DMS153 treated with DMSO at 0.1 percent for 48 hours (cell line): ENCODE measurements around the gene ATG13.
"Not testable (repeated sequence)": the region's sequence is repeated elsewhere in the genome, so short reads cannot be mapped to it uniquely, and the experiment has no call there.

ENCODE experiments used
- DNase-seq: peaks from one replicate; lab custom pipeline; 2025; ENCODE audit not compliant: unreplicated experiment; lab: John Stamatoyannopoulos, UW

The ATG13 gene

GRCh38 chr11:46642627-46643335, 25.4 kb downstream of the ATG13 start:
- no peak for DNase-seq

DNA sequence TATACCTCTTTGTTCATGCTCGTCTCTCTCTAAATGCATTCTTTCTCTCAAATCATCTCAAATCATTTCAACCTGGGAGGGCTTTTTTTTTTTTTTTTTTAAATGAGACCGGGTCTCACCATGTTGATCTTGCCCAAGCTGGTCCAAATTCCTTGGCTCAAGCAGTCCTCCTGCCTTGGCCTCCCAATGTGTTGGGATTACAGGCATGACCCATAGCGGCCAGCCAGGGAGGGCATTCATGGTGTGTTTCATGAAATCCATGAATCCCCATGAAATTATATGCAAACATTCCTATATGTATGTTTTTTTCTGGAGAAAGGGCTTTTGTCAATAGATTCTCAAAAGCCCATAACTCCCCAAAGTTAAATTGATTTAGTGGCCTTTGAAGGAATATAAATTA, 26.2 kb downstream of the ATG13 start:
- no peak for DNase-seq

- DNase-seq = no peak
These were observed 26.6 kb downstream of the ATG13 start for GRCh38 chr11:46643986-46644385.

DNA sequence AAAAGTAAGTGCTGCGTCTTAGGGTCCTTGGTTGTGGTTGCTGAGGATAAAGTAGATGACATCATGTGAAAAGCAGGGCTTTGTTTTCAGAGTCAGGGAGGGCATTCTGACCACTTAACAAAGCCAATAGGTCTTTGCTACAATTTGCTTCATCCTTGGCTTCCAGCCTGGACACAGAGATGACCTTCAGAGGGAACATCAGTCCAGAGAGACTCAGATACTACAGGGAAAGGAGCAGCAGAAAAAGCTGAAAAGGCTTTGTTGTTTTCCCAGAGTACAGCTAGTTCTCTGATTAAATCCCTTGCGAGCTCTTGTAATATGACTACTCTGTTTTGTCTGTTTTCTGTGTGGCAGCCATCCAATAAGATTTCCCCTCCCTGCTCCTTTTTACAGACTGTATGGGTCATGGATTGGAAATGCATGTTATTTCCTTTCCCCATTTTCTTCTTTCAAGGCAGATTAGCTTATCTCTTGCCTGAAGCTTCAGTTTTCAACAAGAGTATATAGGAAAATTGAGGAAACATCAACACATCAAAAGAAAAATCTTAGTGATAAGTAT, 31.9 kb downstream of the ATG13 start:
- no peak for DNase-seq

DNA sequence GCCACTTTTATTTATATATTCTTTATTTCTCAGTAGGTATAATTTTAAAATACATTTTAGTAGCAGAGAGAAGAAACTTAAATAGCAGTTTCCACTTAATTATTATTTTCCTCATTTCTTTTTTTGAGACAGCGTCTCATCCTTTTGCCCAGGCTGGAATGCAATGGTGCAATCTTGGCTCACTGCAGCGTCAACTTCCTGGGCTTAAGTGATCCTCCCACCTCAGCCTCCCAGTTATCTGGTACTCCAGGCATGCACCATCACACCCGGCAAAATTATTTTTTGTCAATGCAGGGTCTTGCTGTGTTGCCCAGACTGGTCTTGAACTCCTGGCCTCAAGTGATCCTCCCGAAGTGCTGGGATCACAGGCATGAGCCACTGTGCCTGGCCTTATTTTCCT, 38.3 kb downstream of the ATG13 start:
- no peak for DNase-seq

DNA sequence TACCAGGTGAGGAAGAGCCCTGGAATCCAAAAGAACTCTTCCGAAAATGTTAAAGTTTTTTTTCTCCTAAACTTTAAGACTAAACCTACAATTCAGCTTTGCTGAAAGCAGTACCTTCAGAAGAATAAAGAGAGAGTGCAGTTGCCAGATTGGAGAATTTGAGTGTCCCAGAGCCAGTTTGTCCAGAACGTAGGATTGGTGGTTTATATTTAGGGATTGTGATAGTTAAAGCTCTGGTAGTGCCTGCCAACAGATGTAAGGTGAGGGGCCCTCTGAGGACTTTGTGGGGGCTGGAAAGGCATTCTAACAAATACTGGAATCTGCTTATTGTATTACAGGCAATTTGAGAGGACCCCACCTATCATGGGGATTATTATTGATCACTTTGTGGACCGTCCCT, 39.8 kb downstream of the ATG13 start:
- no peak for DNase-seq

- DNase-seq = no peak
These were observed 40.9 kb downstream of the ATG13 start for GRCh38 chr11:46658259-46658658.

DNA sequence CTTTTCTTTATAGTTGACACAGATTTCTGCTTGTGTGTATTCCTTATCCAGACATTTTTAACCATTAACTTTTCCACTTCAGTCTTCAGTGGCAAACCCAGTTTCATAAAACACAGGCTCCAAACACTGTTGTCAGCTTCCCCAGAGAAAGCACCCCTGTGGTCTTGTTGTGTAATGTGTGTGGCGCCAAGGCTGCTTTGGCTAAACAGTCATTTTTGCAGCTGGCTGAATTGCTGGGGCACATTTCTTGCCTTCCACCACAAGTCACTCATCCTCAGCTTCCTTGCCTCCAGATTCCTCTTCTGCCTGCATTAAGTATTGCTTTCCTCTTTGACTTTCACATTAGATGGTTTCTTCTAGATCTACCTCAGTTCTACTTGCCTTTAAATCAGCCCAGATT, 42.6 kb downstream of the ATG13 start:
- no peak for DNase-seq

DNA sequence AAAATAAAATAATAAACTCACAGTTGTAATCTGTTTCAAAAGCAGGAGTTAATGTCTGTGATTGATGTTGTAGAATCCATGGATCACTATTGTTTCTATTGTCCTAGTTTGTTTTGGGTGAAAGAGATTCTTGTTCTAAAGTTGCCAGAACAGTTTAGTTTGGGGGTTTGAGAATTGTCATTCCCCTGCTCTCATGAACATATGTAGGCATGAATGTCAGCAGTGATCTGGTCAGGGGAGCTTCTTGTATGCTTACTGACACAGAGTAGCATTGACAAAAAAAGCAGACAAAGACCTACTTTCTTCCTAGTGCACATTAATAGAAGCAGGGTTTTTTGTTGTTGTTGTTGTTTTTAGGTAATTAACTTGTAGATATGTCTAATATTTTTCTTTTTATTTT, 44.5 kb downstream of the ATG13 start:
- no peak for DNase-seq

DNA sequence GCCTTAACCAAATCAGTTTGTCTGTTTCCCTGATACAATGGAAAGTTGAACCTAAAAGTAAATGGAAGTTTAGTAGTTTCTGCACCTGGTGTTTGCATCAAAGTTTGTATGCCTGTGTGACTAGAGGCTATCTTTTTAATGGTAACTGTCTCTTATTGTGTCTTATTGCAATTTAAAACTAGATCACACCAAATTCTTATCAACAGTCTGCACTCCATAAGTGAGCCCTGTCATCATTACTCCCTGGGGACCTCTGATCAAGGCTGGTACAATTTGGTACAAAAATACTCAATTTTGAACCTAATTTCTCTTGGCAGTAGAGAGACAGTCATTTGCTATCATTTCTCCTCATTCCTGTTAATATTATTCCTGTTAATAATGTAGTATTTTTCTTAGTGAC, 45.0 kb downstream of the ATG13 start:
- DNase-seq = no peak

- DNase-seq = no peak
These were observed 46.1 kb downstream of the ATG13 start for GRCh38 chr11:46663277-46663940.

DNA sequence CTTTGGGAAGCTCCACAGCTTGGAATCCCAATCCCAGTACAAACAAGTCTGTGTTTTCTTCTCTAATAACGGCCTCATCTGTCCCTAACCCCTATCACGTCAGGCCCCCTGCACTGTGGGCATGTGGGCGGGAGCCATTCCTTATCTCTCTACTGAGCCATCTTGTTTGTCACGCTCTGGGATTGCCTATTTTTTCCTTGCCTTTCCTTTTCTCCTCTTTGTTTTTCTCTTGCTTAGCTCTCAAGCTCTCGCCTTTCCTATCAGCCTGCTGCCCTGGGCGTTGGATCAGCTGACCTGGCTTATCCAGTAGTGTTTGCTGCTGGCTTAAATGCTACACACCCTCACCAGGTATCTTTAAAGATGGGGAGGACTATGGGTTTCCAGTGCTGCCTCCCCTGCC, 47.3 kb downstream of the ATG13 start:
- no peak for DNase-seq

DNA sequence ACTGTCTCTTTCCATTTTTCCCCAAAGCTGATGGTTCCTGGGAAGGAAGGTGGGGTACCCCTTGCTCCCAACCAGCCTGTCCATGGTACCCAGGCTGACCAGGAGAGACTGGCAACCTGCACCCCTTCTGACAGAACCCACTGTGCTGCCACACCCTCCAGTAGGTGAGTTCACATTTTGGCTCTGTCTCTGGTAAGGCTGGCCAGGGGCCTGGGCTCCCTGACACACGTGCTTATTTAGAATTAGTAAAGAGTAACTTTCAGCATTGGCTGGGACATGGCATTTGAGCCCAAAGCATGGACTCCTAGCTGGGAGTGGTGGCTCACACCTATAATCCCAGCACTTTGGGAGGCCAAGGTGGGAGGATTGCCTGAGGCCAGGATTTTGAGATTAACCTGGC, 48.0 kb downstream of the ATG13 start:
- no peak for DNase-seq

DNA sequence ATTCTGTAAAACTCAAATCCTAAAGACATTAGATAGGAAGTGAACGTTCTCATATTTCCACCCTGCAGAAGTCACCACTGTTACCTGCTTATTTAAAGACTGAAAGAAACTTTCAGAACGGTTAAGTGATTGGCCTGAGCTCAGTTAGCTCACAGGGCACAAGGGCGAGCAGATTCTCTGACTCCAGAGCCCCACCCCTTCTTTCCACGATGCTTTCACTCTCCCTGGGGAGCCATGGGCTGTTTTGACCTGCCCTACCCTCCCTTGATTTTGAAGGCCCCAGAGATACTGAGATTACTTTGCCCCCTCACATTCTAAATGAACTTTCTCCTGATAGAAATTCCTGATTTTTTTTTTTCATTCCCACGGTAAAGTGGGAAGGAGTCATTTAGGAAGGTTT, 49.2 kb downstream of the ATG13 start:
- no peak for DNase-seq

- DNase-seq = no peak
These were observed 49.7 kb downstream of the ATG13 start for GRCh38 chr11:46667043-46667481.

- DNase-seq = no peak
These were observed 51.2 kb downstream of the ATG13 start for GRCh38 chr11:46668480-46669085.

- peak; percentile 2 for DNase-seq
These were observed 52.4 kb downstream of the ATG13 start for GRCh38 chr11:46669711-46670139.

GRCh38 chr11:46670521-46670920, 53.2 kb downstream of the ATG13 start:
- not testable (repeated sequence) for DNase-seq

DNA sequence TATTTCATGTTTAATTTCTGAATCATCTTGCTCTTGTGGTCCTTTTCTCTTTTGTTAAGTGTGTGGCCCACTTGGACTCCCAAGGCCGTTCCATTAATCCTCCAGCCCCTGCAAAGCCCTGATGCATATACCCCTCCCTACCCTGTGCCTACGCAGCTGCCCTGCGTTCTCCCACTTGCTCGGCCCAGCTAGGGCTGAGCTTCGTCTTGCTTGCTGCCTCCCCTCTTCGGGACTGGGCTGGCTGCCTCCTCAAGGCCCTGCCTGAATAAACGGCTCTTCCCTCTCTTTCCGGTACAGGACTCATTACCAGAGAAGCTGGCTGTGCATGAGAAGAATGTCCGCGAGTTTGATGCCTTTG, 54.6 kb downstream of the ATG13 start:
- DNase-seq = no peak

- DNase-seq = no peak
These were observed 55.1 kb downstream of the ATG13 start for GRCh38 chr11:46672381-46672839.

- DNase-seq = no peak
These were observed 56.5 kb downstream of the ATG13 start for GRCh38 chr11:46673713-46674462.
